Left ventricle myocardium superior (tissue), 1 donor: ENCODE results near the gene AKR7A2. TPM values are rescaled to one million over a fixed set of nuclear protein-coding genes. Genes with fewer than 3 reads are reported as not detected.

Experiments used
- total RNA-seq: library from RNA; stranded (reverse); fragmentation: NEBNext Ultra II Directional; extraction: Animal tissue kit (Norgen Biotek cat#: 25700); gene quantifications from one replicate; pipeline ENCODE4 v1.2.1, GENCODE V29; 2021
- donor health status: DM: no; HTN: yes; CAD: no; lungs with severe emphysema.

The AKR7A2 gene
- total RNA-seq, 1 donor from 2014 or later = 48.7 TPM

Other genes starting within 250 kb of the AKR7A2 start
- 56.3 TPM for gene UBR4, start 101.9 kb downstream of the AKR7A2 start, total RNA-seq
- gene EMC1, start 60.6 kb downstream of the AKR7A2 start, total RNA-seq = 29.3 TPM
- gene MRTO4, start 60.3 kb downstream of the AKR7A2 start, total RNA-seq = 10.2 TPM
- 0.20 TPM for gene AKR7A3, start 23.4 kb downstream of the AKR7A2 start, total RNA-seq
- 7.5 TPM for gene SLC66A1, start 182 bp upstream of the AKR7A2 start, total RNA-seq
- gene CAPZB, start 173.4 kb upstream of the AKR7A2 start, total RNA-seq = 252 TPM